HK-2 (cell line): ENCODE measurements around the gene VOPP1.
"Not testable (repeated sequence)": the region's sequence is repeated elsewhere in the genome, so short reads cannot be mapped to it uniquely, and the experiment has no call there.

Experiments
- DNase-seq: peaks from one replicate; pipeline ENCODE4 v3.0.0-alpha.2; 2018; ENCODE audit not compliant: unreplicated experiment

VOPP1 gene

DNA sequence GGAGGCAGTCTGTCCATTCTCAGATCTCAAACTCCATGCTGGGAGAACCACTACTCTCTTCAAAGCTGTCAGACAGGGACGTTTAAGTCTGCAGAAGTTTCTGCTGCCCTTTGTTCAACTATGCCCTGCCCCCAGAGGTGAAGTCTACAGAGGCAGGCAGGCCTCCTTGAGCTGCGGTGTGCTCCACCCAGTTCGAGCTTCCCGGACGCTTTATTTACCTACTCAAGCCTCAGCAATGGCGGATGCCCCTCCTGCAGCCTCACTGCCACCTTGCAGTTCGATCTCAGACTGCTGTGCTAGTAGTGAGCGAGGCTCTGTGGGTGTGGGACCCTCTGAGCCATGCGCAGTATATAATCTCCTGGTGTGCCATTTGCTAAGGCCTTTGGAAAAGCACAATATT, 10.4 kb upstream of the VOPP1 start:
- not testable (repeated sequence) for DNase-seq

DNA sequence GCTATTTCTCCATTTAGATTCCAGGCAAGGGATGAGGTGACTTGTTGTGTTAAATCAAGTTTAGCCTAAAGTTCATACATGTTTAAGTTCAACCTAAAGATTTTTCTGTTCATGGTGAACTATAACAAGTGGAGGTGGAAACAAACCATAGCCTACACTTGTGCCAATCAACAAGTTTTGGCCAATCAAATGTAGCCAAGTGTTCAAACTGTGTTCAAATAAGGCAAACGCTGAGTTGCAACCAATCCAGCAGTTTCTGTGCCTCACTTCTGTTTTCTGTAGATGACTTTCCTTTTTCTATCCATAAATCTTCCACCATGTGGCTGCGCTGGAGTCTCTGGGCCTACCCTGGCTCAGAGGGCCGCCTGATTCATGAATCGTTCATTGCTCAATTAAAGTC, 4.5 kb upstream of the VOPP1 start:
- no peak for DNase-seq

DNA sequence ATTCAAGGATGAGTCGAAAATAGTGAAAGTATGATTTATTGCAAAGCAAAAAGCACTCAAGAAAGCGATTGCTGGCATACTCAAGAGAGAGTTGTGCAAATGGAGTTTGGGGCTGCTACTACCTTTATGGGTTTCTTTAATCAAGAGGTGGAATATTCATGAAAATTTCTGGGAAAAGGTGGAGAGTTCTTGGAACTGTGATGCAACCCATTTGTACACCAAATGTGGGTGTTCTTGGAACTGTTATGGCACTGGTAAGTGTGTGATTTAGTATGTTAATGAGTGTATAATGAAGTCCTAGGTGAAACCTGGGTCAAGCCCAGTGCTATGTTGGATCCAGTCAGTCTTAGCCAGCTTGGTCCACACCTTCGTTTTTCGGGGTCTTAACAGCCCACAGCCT, 3.4 kb upstream of the VOPP1 start:
- DNase-seq = no peak

DNA sequence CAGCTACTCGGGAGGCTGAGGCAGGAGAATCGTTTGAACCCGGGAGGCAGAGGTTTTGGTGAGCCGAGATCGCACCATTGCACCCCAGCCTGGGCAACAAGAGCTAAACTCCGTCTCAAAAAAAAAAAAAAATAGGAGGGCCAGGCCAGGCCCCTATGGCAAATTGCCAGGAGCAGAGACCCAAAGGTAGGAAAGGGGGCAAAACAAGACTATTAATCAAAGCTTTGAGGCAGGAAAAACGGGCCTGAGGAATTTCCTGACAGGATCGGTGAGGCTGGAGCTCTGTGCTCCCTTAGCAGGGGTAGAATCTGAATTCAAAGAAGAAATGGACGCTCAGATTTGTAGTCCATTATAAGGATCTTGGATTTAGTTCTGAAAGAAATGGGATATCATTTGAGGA, 2.8 kb upstream of the VOPP1 start:
- DNase-seq = no peak

DNA sequence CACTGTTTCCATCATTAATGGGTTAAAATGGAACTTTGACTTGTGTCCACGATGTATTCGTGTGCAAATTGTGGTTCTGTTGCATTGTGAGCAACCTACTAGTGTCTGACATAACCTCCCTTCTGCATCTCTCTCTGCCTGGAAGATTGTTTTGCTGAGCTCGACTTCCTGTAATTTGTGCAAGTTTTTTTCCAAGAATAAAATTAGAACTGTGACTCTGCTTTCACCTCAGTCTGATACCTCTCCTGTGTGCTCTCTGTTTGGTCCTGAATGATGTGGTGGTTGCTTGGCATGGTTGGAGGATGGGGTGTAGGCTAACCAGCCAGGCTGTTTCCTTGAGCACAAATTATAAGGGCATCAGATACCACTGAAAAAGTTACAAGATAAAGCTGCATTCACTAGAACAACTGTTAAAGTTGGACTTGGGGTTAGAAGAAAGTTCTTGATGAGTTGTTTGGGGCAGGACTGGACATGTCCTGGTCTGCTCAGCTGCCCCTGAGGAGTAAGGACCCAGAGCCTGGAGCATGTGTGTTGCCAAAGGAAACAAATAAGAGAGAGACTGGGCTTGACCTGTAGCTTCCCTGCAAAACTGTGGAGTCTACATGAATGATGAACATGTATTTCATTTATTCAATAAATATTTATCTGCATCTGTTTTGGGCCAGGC, 1.9 kb upstream of the VOPP1 start:
- no peak for DNase-seq

DNA sequence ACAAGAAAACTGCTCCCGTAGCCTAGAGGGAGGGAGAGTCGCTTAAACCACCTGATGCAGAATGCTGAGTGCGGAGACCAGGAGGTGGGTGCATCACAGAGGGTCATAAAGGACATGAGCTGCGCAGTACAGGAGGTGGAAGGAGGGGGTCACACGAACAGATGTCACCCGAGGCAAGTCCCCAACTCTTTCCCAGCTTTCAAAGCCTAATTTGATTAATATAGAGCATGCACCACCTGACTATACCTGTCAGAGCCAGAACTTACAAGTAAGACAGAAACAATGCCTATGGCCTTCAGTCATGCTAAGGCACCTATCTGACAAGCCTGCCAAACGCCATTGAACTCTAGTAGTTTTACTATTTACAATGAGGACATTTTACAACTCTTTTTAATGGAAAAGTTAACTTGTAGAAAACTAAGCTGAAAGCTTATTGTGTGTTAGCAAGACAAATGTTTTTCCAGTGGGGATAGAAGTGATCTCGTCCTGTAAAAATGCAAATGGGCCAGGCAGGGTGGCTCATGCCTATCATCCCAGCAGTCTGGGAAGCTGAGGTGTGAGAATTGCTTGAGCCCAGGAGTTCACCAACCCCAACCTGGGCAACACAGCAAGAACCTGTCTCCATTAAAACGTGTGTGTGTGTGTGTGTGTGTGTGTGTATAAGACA, 1.1 kb upstream of the VOPP1 start:
- peak; percentile 23 for DNase-seq

DNA sequence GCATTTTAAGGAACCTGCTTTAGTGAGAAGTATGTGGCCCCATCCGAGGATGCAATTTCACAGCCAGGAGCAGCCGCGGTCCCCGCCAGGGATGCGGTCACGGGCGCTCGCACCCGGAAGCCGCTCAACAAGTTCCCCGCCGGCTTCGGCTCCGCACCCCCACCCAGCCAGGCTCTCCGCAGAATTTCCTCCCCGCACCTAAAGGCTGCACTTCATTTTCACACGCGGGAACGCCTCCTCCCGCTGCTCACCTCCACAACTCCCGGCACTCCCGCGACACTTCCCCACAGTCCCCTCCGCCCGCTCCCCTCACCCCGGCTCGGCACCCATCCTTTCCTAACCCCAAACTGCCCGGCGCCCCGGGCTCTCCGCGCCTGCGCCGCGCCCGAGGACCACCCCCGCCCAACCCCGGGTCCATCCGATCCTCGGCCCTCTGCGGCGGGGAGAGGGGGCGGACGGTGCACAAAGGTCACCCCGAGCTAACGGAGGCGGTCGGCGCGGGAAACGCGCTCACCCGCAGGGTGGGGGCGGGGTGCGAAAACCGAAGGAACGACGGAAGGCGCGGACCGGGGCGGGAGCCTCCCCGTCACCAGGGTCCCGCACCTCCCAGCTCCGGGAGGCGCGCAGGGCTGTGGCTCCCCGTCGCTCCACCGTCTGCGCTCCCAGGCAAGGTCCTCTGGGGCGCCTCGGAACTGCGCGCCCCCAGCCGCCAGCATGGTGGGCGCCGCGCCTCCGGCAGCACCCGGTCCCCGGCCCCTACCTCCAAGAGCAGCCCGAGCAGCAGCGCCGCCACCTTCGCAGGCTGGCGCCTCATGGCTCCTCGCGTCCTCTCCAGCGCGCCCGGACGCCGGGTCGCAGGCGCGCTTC, 558 bp downstream of the VOPP1 start:
- DNase-seq = peak; percentile 63

DNA sequence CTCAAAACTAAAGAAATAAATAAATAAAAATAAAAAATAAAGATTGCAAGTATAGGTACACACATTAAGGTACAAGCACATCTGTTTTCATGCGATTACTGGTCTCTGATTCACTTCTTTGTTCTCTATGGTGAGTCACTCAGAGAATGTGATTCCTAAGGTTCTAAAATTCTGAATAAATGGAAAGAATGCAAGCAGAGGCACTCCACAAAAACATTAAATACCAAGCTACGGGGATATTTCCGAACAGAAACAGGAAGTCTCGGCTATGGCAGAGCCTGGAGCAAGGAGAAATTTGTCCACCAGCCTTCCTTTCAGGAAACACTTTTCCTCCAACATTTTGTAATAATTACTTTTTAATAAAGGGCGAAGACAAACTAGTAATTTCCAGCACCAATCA, 1.4 kb downstream of the VOPP1 start:
- DNase-seq = no peak

DNA sequence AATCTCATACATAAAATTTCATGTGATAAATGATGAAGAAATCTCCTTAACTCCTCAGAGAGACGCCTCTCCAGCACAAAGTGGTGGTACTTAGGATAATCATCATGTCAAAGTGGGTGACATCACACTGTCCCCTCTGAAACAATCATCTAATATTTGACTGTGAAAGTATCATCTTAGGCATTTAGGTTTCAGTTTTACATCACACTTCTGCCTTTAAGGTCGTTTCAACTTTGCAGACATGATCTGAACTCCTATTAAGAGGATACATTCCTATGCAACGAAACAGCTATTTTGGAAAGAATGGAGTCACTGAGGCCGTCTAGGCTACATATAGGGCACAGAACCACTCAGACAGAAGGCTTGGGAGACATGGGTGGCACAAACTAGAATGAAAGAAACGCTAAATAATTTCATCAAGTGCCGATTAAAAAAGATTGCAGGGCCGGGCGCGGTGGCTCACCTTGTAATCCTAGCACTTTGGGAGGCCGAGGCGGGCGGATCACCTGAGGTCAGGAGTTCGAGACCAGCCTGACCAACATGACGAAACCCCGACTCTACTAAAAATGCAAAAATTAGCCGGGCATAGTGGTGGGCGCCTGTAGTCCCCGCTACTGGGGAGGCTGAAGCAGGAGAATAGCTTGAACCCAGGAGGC, 2.0 kb downstream of the VOPP1 start:
- no peak for DNase-seq

DNA sequence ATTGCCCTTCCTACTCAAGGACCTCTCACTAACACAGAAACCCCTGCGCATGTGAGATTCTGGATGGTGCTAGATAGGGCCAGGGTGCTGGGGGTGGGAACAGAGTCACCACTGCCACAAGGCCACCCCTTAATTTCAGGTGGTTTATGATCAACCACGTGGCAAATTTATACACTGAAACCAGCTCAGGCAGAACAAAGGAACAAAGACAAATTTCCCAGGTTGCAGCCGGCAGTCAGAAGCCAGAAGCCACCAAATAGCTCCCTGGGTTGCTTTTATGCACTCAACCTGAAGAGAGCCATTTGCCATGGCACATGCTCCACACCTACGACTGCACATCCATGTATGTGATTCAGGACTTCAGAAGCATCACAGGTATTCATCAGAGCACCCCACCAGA, 2.5 kb downstream of the VOPP1 start:
- DNase-seq = no peak

DNA sequence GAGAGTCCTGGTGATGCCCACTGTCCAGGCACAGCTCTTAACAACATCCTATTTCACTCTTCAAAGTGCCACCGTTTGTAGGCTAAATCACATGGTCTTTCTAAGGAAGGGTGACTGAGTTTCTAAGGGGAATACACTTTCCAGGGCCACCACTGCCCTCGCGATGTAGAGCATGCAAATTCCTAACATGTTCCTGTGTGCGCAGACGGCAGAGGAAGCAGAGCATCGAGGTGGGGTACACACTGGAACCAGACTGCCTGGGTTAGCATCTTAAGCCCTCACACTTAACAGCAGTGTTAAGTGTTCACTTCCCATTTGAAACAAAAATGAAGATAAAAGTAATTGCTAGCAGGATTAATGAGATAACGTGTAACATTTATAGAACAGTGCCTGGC, 3.0 kb downstream of the VOPP1 start:
- no peak for DNase-seq

DNA sequence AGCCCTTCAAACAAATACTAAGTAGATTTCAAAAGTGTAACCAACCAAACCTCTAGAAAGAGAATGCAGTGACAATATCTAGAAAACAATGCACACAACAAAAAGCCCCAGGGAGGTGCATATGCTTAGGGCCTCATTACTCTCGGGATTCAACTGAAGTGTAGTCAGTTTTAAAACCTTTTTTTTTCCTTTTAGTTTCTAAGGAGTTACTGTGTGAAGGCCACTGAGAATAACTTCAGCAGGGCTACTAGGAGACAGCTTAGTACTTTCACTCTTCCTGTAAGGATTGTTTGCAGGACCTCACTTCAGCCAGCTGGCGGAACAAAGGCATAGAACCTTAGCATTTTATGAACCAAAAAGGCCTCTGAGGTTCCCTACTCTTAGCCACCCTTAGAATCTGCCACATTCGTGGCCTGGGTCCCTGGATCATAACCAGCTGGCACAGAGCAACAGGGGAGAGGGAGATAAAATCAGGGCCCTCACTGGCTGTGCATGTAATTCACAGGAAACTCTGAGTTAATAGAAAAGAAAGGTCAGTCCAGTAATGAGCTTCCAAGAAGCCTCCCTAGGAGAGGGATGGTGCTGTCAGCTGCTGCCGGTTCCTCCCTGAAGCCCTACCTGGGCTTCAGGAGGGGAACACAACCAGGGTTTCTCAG, 3.6 kb downstream of the VOPP1 start:
- DNase-seq = no peak

DNA sequence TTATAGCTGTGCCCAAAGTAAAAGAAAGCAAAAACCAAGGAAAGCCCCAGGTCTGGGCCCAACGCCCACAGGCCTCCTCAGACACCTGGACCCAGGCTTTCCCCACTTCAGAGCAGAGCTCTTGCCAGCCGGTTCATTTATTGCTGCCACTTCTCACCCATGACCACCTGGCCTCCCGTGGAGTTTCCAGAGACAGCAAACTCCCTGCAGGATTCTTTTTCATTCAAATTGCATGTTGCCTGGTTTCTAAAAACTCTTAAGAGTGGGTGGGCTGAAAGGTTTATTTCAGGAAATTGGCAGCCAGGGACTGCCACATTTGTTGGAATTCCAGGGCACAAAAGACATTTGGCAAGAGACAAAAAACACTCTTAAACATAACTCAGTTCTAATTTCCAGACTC, 4.7 kb downstream of the VOPP1 start:
- DNase-seq = no peak

DNA sequence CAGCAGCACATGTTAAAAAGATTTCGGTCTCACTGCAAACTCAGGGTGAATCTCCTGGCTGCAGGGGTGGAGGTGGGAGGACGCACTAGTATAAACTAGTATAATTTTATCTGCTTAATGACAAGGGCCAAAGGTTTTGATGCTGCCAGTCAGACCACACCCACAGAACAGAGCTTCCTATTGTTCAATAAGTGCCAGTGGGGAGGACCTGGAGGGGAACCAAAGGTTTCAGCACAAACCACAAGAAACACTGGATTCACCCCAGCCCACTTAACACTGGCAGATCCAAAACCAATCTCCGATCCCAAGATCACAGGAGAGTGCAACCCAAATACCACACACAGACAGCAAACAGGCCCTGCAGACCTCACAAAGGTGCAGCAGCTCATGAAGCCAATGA, 6.6 kb downstream of the VOPP1 start:
- DNase-seq = no peak

DNA sequence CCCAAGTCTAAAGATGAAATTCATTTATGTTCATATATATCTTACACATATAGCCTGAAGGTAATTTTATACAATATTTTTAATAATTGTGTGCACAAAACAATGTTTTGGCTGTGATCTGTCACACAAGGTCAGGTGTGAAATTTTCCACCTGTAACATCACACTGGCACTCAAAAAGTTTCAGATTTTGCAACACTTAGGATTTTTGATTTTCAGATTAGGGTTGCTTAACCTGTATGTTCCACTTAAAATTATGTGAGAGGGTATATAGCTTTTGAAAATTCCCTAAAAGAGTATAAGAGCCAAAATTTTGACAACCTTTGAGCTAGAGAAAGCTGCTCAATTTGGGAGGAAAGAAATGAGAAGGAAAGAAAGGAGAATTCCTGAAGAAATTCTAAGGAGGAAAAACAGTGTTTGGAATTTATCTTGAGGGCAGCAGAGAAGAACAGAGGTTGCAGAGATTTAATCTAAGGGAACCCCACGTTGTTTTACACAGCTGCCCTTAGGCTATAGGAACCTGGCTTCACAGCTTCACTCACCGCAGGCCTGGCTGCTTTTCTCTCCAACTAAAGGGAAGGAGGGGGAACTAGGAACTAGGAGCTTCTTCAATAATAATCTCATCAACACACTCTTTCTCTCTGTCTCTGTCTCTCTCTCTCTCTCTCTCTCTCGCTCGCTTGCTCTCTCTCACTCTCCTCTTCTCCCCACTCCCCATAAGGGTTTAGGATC, 8.5 kb downstream of the VOPP1 start:
- DNase-seq = no peak

DNA sequence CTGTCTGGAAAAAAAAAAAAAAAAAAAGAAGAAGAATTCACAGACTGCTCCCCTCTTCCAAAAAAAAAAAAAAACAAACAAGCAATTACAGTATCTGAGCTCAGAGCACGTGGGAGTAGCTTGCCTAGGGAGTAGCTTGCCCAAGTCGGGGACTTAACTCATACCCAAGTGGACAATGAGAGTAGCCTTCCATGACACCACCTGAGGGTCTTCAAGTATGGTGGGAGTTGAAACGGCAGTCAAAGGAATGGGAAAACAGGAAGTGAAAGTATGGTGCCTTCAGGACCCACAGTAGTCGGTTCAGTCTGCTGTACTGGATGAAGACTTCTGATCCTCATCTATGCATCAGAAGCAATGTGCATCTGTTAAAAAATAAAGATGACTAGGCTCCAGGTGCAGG, 10.6 kb downstream of the VOPP1 start:
- DNase-seq = no peak

DNA sequence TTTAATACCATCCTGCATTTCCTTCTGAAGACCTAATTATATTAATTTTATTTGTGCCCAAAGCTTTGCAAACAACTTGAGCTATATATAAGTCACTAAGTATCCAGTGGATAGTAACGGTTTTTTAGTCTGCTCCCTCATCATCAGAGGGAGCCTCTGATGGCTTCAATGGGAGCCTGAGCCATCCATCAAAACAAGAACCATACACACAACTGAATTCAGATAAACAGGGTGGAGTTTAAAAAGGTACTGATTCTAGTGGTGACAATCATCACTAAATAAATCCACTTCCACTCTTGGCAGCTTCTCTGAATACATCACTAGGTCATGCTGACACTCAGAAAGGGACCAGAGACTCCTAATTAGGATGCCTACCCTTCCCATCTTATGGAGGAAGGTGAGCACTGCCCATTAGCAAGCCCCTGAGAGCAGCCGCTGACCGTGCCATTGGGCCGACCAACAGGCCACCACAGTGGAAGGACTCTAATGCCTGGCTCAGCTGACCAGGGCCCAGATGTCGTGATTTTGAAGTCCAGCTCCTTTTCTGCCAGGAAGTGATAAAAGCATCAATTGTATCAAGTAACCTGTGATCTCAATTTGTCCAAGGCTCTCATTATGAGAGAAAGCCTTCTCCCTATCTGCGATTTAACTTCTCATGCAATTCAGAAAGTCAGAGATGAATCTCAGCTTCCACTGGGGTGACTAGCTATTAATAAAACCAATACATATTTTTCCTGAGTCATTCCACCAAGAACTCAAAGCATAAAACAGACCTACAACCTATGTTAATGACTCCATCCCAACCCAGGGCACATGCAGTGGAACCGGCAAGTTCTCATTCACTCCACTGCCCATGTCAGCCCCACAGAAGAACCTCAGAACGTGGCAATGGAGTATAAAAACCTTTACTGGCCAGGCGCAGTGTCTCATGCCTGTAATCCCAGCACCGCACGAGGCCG, 13.1 kb downstream of the VOPP1 start:
- DNase-seq = no peak

DNA sequence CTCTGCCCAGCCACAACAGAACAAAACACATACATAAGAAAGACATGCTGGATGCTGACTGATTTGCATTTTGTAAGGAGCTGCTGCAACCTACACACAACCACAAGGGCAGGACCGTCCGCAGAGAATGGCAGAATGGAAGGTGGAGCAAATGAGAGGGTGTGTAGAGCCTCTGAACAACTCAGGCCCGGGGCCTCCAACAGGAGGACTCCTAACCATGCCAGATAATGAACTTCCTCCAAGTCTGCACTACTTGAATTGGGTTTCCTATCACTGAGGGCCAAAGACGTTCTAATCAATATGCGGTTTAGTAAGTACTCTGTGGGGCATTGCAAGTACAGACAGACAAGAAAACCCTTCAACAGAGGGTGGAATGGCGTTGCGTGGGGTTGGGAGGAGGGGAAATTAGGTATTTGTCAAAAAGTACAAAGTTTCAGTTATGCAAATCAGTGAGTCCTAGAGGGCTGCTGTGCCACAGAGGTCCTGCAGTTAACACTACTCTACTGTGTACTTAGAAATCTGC, 14.6 kb downstream of the VOPP1 start:
- no peak for DNase-seq

DNA sequence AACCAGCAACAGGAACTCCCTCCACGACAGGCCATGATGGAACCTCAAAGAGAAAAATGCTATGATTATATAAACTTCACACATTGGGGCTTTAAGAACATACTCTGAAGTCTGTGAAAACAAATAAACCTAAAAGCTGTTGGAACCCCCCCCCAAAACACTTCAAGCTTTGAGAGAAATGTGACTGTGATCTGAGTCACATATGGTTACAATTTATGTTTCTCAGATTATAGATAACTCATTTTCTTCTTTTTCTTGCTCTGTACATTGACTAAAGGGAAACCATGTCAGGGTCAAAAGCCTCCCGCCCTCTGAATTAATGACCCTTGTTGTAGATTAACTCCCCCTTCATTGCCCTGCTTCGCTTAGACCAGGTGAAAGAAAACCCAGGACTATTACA, 15.8 kb downstream of the VOPP1 start:
- no peak for DNase-seq

DNA sequence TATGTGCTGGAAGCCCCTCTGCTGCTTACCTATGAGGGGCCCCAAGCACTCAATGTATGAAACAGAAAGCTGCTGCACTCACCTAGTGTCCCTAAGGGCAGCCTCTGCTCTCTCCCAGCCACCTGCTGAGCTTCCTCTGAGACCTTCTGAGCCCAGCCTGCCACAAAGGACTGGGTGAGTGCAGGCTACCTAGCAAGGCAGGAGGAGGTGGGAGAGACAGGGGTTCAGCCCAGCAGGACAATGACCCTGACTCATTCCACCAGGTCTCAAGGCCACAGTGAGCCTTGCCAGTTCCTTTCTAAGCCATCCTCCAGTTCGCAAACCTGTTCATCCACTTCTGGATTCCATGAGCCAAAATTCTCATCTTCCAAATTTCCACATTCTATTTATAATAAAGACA, 16.3 kb downstream of the VOPP1 start:
- no peak for DNase-seq
